ENCODE results near the gene WWC1. TPM values are rescaled to one million over a fixed set of nuclear protein-coding genes. Genes with fewer than 3 reads are reported as not detected.
"Not testable (repeated sequence)": the region's sequence is repeated elsewhere in the genome, so short reads cannot be mapped to it uniquely, and the experiment has no call there.

Gene WWC1
- total and polyA plus RNA-seq, 4 donors = 48.4 to 77.0 (median 56.2) TPM

DNA sequence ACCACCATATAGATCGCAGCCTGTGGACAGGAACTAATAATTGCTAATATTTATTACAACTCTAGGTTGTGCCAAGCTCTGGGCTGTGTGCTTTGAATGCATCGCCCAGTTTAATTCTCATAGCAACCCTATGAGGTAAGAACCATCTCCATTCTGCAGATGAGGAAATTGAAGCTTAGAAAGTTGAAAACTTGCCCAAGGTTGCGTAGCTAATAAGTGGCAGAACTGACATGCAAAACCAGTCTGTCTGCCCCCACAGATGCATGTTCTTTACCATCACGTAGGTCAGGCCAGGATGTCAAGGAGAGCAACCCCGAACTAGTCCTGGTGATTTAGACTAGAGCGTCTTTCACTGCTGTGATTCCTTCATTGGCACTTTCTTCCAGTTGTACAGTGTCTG, 15.6 kb downstream of the WWC1 start:
- Histone ChIP-seq H3K4me3 (no peak overlapping the region), H3K4me1 (ENCODE audit: control insufficient read depth in 5 of 5, insufficient read depth in 5 of 5, low read length in 5 of 5) (peaks cover 0 to 28% (median 0%) of the 10 kb centered on the region in 5 donors), H3K27ac (ENCODE audit: low read depth in 1 of 2, low read length in 1 of 2) (no peak overlapping the region), H3K9me3 (ENCODE audit: control insufficient read depth in 4 of 4, insufficient read depth in 3 of 4, low read length in 3 of 4) (no peaks in the 10 kb centered on the region), H3K9ac (ENCODE audit: insufficient read depth in 1 of 2, low read length in 2 of 2) (no peak overlapping the region), H3K27me3 (ENCODE audit: control insufficient read depth in 3 of 3, insufficient read depth in 3 of 3, low read length in 2 of 3) (no peaks in the 10 kb centered on the region), H3K36me3 (ENCODE audit: control insufficient read depth in 4 of 4, insufficient read depth in 4 of 4, low read length in 4 of 4) (no peaks in the 10 kb centered on the region)
- WGBS, 2 donors = 76 to 91% methylated on average over 6 of the region's 6 CpGs
- DNase-seq = no peak
- no peak for ATAC-seq (ENCODE audit: insufficient read depth, low FRiP score)
- TF ChIP-seq, protein P1, sequence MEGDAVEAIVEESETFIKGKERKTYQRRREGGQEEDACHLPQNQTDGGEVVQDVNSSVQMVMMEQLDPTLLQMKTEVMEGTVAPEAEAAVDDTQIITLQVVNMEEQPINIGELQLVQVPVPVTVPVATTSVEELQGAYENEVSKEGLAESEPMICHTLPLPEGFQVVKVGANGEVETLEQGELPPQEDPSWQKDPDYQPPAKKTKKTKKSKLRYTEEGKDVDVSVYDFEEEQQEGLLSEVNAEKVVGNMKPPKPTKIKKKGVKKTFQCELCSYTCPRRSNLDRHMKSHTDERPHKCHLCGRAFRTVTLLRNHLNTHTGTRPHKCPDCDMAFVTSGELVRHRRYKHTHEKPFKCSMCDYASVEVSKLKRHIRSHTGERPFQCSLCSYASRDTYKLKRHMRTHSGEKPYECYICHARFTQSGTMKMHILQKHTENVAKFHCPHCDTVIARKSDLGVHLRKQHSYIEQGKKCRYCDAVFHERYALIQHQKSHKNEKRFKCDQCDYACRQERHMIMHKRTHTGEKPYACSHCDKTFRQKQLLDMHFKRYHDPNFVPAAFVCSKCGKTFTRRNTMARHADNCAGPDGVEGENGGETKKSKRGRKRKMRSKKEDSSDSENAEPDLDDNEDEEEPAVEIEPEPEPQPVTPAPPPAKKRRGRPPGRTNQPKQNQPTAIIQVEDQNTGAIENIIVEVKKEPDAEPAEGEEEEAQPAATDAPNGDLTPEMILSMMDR (IDR thresholded peaks at IDR 0.05; ENCODE audit: control extremely low read depth, extremely low read depth) = no peak

DNA sequence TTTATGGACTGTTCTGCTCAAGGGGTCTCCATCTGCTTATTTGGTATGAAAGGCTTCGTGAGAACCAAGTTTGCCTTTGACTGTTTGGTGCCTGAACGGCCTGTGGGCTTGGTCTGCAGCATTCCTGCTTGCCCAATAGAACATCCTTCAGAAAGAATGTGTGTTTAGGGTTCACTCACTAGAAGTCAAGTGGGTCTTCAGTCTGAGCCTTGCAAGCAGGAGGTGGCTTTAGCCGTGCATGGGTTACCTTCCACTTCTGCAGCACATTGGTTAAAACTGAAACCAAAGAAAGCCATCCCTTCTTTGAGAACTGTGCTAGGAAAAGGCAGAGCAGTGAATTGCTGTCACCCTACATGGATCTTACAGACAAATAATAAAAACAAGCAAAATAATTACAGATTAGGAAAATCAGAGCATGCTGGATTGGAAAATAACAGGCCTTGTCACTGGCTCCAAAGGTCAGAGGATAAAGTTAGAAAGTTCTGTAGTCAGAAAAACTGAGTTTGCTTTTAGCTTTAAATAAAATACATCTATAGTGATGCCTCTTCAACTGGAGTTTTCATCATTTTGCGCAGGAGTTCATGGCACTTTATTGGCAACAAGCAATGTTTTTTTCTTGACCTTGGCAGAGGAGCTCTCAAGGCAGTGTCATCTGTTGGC, 16.6 kb downstream of the WWC1 start:
- DNase-seq (peak in 1 of 3 donors; percentile 39), ATAC-seq (ENCODE audit: insufficient read depth, low FRiP score) (peak; percentile 70)
- TF ChIP-seq, protein P1 (IDR thresholded peaks at IDR 0.05; ENCODE audit: control extremely low read depth, extremely low read depth) = no peak
- Histone ChIP-seq H3K27me3 (ENCODE audit: control insufficient read depth in 3 of 3, insufficient read depth in 3 of 3, low read length in 2 of 3) (no peaks in the 10 kb centered on the region), H3K4me3 (no peak overlapping the region), H3K36me3 (ENCODE audit: control insufficient read depth in 4 of 4, insufficient read depth in 4 of 4, low read length in 4 of 4) (no peaks in the 10 kb centered on the region), H3K27ac (ENCODE audit: low read depth in 1 of 2, low read length in 1 of 2) (peak overlapping the region in 1 of 2 donors; percentile 28), H3K4me1 (ENCODE audit: control insufficient read depth in 5 of 5, insufficient read depth in 5 of 5, low read length in 5 of 5) (peaks cover 0 to 21% (median 0%) of the 10 kb centered on the region in 5 donors), H3K9me3 (ENCODE audit: control insufficient read depth in 4 of 4, insufficient read depth in 3 of 4, low read length in 3 of 4) (no peaks in the 10 kb centered on the region), H3K9ac (ENCODE audit: insufficient read depth in 1 of 2, low read length in 2 of 2) (no peak overlapping the region)
- 65 to 82% methylated on average over 4 of the region's 4 CpGs for WGBS, 2 donors

DNA sequence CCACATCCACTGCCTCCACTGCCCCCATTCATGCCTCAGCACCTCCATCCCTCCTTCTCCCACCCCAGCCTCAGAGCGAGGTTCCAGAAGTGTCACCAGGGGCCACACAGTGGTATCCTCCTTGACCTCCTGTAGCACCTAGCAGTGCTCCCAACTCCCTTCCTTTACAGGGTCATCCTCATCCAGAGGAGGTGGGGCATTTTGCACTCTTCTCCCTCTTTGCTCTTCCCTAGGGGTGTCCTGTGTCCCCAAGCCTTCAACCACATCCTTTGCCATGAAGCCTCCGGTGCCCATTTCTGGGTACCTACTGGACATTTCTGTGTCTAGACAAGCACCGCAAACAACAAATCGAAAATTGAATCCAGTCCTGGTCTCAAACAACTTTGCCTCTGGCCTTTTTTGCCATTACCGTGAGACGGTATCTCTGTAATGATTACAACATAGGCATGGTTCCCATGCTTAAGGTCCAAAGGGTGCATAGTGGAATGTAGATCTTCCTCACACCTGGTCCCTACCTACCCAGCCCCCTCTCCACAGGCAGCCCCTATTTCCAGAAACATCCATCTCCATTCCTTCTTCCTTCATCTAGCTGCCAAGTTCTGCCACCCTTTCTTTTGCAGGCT, 17.6 kb downstream of the WWC1 start:
- H3K27ac ChIP-seq (ENCODE audit: low read depth in 1 of 2, low read length in 1 of 2) = peak overlapping the region in 1 of 2 donors; percentile 31
- no peaks in the 10 kb centered on the region for H3K36me3 ChIP-seq (ENCODE audit: control insufficient read depth in 4 of 4, insufficient read depth in 4 of 4, low read length in 4 of 4)
- H3K4me1 ChIP-seq (ENCODE audit: control insufficient read depth in 5 of 5, insufficient read depth in 5 of 5, low read length in 5 of 5) = peaks cover 0 to 15% (median 0%) of the 10 kb centered on the region in 5 donors
- DNase-seq (no peak), ATAC-seq (ENCODE audit: insufficient read depth, low FRiP score) (no peak)
- H3K27me3 ChIP-seq (ENCODE audit: control insufficient read depth in 3 of 3, insufficient read depth in 3 of 3, low read length in 2 of 3) = no peaks in the 10 kb centered on the region
- no peak overlapping the region for H3K4me3 ChIP-seq
- TF ChIP-seq, protein P1 (IDR thresholded peaks at IDR 0.05; ENCODE audit: control extremely low read depth, extremely low read depth) = no peak
- no peak overlapping the region for H3K9ac ChIP-seq (ENCODE audit: insufficient read depth in 1 of 2, low read length in 2 of 2)
- no peaks in the 10 kb centered on the region for H3K9me3 ChIP-seq (ENCODE audit: control insufficient read depth in 4 of 4, insufficient read depth in 3 of 4, low read length in 3 of 4)
- WGBS, 2 donors = 90 to 94% methylated on average over 6 of the region's 6 CpGs

- not testable (repeated sequence) for ATAC-seq (ENCODE audit: insufficient read depth, low FRiP score); H3K4me3 ChIP-seq; DNase-seq; H3K9me3 ChIP-seq (ENCODE audit: control insufficient read depth in 4 of 4, insufficient read depth in 3 of 4, low read length in 3 of 4); H3K27me3 ChIP-seq (ENCODE audit: control insufficient read depth in 3 of 3, insufficient read depth in 3 of 3, low read length in 2 of 3); H3K9ac ChIP-seq (ENCODE audit: insufficient read depth in 1 of 2, low read length in 2 of 2); H3K27ac ChIP-seq (ENCODE audit: low read depth in 1 of 2, low read length in 1 of 2); H3K36me3 ChIP-seq (ENCODE audit: control insufficient read depth in 4 of 4, insufficient read depth in 4 of 4, low read length in 4 of 4)
- 77 to 92% methylated on average over 3 of the region's 3 CpGs for WGBS, 2 donors
- H3K4me1 ChIP-seq (ENCODE audit: control insufficient read depth in 5 of 5, insufficient read depth in 5 of 5, low read length in 5 of 5) = peaks cover 0 to 18% (median 8%) of the 10 kb centered on the region in 5 donors
Measured at GRCh38 chr5:168310541-168310940, 19.1 kb downstream of the WWC1 start.
